Activated CD4-positive, CD25-positive, alpha-beta regulatory T cell (primary cell): ENCODE measurements around the gene IVL.

Source experiments
- DNase-seq, 4 experiments: peaks; one replicate each; lab custom pipeline; 2025; lab: John Stamatoyannopoulos, UW

The IVL gene

DNA sequence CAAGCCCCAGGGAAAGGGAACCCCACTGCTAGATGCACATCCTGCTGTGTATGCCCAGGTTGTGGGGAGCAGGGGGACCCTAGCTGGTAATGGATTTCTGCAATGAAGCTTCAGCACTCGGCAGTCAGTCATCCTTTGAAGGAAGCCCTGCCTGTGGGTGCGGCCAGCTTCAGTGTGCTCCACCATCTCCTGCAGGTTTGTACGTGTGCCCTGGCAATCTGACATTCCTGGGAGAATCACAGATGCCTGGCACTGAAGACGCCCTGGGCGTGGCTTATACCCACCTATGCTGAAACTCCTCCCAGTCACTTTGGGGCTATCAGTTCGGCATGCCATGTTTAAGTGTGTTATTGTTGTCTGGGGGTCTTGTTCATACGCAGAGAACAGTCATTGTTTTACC is 45.4 kb downstream of the IVL start:
- DNase-seq, result no peak

DNA sequence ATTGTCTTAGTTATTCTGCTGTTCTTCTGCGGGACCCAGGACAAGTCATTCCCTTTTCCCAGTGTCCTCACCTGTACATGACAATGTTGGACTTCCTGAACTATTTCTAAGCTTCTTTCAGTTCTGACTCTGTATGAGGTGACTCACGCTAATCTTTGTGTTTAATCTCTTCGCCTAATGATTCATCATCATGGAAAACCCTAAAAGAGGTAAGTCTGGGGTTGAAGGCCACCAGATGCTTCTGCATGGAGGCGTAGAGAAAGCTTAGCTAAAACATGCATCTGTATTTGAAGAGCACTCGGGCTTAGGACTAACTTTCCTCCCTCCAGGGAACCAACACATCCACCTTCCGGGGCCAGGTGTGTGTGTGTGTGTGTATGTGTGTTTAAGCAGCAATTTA is 46.1 kb downstream of the IVL start:
- no peak for DNase-seq

DNA sequence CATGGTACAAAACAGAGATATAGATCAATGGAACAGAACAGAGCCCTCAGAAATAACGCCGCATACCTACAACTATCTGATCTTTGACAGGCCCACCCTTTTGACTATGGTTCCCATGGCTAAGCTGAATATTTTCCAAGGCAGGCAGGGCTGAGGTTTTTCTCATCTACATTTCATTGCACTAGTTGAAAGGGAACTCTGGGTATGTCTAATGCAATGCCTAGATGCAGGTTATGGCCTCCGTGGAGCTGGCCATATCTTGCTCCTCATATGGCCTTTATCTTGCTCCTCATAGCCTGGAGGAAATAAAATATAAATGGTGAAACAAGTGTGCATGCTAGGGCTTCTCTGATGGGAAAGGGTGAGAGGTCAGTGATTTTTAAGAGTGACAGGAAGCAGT is 49.2 kb downstream of the IVL start:
- no peak for DNase-seq

DNA sequence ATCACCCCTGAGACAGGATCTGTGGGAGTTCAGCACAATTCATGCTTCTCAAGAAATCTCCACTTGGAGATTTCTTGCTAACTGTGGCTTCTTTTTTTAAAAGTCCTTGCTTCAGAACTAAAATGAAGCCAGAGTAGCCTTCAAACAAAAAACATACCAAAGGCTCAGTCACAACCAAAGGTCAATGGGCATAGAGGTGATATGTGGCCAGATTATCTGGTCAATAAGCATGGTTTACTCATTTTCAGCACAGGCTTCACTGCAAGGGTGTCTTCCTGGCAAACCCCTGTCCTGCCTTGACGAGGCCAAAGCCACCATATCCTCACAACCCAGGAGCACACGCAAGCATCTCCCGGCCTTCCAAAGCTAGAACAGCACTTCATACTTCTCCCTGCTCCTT is 50.9 kb downstream of the IVL start:
- DNase-seq, result no peak

DNA sequence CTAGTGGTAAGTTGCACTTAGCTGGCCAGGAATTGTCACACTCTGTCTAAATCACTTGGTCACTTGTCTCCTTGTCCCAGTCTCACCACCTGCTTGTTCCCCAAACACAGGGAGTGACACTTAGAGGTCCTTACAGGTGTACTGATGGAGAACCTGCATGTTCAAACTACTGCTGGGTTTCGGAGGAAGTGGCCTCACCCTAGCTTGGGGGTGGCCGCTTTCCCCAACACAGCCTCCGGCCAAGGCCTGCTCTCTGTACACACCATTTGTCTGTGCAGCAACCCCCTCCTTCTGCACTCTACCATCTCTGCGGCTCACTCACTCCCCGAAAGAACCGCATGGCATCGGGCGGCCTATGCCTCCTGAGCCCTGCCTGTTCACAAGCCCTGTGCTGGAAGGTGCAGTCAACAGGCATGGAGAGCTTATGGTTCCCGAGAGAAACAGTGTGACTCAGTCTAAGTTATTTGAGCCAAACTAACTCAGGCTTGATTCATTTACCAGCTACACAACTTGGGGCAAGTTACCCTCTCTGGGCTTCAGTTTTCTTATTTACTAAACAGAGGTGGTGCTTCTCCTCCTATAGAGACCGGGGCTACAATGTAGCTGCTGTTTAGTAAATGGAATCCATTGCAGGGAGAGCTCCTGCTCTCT is 51.6 kb downstream of the IVL start:
- no peak for DNase-seq

DNA sequence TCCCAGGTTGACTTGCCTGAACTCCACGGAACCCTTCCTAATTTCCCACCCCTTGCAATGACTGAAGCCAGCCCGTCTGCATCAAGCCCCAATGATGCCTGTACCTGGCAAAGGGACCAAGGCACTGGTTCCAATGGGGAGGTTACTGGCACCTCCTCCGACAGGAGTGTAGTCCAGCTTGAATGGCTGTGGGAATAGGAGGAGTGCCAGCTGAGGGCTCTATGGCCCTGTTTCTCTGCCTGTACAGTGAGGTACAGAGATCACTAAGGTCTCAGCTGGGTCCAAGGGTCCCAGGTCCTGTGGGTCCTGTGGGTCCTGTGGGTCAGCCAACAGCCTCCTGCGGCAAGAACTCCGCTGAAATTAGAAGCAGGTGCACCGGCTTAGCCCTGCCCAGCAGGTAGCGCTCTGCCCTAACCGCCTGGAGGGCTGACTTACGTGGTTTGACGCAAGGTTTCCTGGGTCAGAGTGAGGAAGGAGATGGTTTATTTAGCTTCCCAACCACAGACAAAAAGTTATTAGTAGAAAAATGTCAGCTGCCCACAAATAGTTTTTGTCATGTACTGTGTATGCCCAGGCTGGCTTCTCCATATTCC is 52.2 kb downstream of the IVL start:
- no peak for DNase-seq
